GM06990 (cell line): ENCODE measurements around the gene RAD50.

Experiments
- DNase-seq: peaks from one replicate; pipeline ENCODE4 v3.0.0-alpha.2; 2011; ENCODE audit not compliant: insufficient read length; ENCODE audit errors: extremely low read depth
- H3K27me3 ChIP-seq: replicated peaks from 2 replicates; pipeline ENCODE4 v1.6.0; 2011; ENCODE audit warnings: low read length; ENCODE audit not compliant: control insufficient read depth, insufficient read depth
- H3K36me3 ChIP-seq: 2 replicates; pipeline ENCODE4 v1.5.1; 2011; ENCODE audit warnings: low read length; ENCODE audit not compliant: control insufficient read depth, insufficient read depth
- H3K4me3 ChIP-seq: replicated peaks from 2 replicates; pipeline ENCODE4 v1.5.1; 2011; ENCODE audit warnings: low read depth, mild to moderate bottlenecking, control low read depth, low read length
- CTCF ChIP-seq: IDR thresholded peaks from 2 replicates; pipeline ENCODE4 v1.5.1; 2011; ENCODE audit warnings: low read length, control low read depth, mild to moderate bottlenecking, inconsistent platforms; ENCODE audit not compliant: insufficient read depth, poor library complexity, severe bottlenecking

The RAD50 gene

GRCh38 chr5:132611965-132612364, 55.2 kb downstream of the RAD50 start:
- TF ChIP-seq CTCF, result no peak
- Histone ChIP-seq H3K27me3 (no peaks in the 10 kb centered on the region), H3K4me3 (no peak overlapping the region), H3K36me3 (peaks cover 10% of the 10 kb centered on the region)
- no peak for DNase-seq

- no peaks in the 10 kb centered on the region for H3K27me3 ChIP-seq
- TF ChIP-seq CTCF, result no peak
- H3K4me3 ChIP-seq, result no peak overlapping the region
- H3K36me3 ChIP-seq, result peaks cover 10% of the 10 kb centered on the region
- DNase-seq, result no peak
Measured at GRCh38 chr5:132612846-132613245, 56.1 kb downstream of the RAD50 start.

- Histone ChIP-seq H3K27me3 (no peaks in the 10 kb centered on the region), H3K4me3 (no peak overlapping the region), H3K36me3 (peaks cover 2% of the 10 kb centered on the region)
- no peak for DNase-seq
- TF ChIP-seq CTCF, result no peak
Measured at GRCh38 chr5:132621699-132622098, 64.9 kb downstream of the RAD50 start.

GRCh38 chr5:132622608-132623007, 65.8 kb downstream of the RAD50 start:
- Histone ChIP-seq H3K27me3 (no peaks in the 10 kb centered on the region), H3K36me3 (peaks cover 2% of the 10 kb centered on the region), H3K4me3 (no peak overlapping the region)
- no peak for DNase-seq
- no peak for TF ChIP-seq CTCF

GRCh38 chr5:132627470-132627869, 70.7 kb downstream of the RAD50 start:
- Histone ChIP-seq H3K4me3 (no peak overlapping the region), H3K27me3 (no peaks in the 10 kb centered on the region), H3K36me3 (no peaks in the 10 kb centered on the region; the same call in none of the 2 replicates)
- TF ChIP-seq CTCF, result no peak
- DNase-seq, result no peak

GRCh38 chr5:132628814-132629213, 72.0 kb downstream of the RAD50 start:
- H3K36me3 ChIP-seq, result no peaks in the 10 kb centered on the region; the same call in none of the 2 replicates
- no peaks in the 10 kb centered on the region for H3K27me3 ChIP-seq
- TF ChIP-seq CTCF, result no peak
- DNase-seq, result no peak
- 0 out of 2 replicates have a peak overlapping the region, but pooled peaks have one; percentile 15 for H3K4me3 ChIP-seq
